HuH-7.5 (cell line): ENCODE data around the gene ATP6V0A4.
"Not testable (repeated sequence)": the region's sequence is repeated elsewhere in the genome, so short reads cannot be mapped to it uniquely, and the experiment has no call there.

Experiments
- DNase-seq: peaks from one replicate; pipeline ENCODE4 v3.0.0; 2011; ENCODE audit warnings: low spot score

ATP6V0A4 gene

GRCh38 chr7:138802706-138803105, 4.7 kb upstream of the ATP6V0A4 start:
- no peak for DNase-seq

GRCh38 chr7:138801256-138801655, 3.3 kb upstream of the ATP6V0A4 start:
- no peak for DNase-seq

DNA sequence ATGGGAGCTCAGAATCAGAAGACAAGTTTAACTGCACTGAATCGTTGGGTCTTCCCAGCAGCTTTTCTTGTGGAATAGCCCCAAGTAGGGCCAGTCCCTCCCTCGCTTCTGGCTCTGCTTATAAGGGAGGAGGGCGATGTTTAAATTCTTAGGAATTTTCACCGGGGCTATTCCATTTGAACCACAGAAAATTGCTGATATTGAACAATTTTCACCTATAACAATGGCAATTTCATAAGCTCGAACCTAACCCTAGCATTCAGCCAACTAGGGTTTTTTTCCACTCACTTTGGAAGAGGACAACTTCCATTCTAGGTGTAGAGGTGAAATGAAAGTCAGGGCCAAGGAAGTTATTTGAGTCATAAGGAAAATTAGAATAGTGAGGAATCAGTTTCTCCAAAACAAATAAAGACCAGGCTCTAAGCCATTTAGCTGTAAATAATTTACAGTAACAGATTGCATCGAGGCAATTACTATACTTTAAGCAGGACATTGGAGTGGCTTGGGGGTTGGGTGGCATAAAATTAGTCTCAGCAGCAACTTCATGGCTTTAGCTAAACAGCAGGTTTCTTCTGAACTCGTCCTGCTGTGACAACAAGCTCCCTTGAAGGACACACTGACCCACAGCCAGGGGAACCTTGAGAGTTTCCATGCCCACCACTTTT, 1.5 kb upstream of the ATP6V0A4 start:
- DNase-seq, result no peak

DNA sequence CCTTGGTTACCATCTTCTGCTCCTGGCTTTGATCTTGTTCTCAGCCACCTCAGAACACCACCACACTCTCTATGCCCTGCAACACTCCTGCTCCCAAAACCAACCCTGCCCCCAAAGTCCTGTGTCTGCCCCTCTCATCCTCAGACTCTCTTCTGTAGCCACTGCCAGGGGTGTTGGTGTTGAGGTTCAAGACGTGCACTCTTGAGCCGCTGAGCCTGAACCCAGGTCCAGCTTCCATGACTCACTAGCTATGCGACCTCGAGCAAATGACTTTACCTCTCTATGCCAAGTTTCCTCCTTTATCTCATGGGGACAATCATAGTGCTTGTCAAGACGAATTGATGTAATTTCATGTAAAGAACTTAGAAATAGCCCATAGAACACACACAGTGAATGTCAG, 840 bp upstream of the ATP6V0A4 start:
- no peak for DNase-seq

DNA sequence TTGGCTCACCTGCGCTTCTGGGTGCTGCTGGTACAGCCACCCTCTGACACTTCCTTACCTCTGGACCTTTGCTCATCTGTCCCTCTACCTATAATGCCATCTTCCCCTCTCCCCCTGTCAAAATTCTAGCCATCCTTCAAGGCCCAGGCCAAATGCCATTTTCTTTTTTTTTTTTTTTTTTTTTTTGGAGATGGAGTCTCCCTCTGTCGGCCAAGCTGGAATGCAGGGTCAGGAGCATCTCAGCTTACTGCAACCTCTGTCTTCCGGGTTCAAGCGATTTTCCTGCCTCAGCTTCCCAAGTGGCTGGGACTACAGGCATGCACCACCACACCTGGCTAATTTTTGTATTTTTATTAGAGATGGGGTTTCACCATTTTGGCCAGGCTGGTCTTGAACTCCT, 950 bp downstream of the ATP6V0A4 start:
- DNase-seq, result not testable (repeated sequence)

- no peak for DNase-seq
Observed at GRCh38 chr7:138796038-138796615, 1.9 kb downstream of the ATP6V0A4 start.

DNA sequence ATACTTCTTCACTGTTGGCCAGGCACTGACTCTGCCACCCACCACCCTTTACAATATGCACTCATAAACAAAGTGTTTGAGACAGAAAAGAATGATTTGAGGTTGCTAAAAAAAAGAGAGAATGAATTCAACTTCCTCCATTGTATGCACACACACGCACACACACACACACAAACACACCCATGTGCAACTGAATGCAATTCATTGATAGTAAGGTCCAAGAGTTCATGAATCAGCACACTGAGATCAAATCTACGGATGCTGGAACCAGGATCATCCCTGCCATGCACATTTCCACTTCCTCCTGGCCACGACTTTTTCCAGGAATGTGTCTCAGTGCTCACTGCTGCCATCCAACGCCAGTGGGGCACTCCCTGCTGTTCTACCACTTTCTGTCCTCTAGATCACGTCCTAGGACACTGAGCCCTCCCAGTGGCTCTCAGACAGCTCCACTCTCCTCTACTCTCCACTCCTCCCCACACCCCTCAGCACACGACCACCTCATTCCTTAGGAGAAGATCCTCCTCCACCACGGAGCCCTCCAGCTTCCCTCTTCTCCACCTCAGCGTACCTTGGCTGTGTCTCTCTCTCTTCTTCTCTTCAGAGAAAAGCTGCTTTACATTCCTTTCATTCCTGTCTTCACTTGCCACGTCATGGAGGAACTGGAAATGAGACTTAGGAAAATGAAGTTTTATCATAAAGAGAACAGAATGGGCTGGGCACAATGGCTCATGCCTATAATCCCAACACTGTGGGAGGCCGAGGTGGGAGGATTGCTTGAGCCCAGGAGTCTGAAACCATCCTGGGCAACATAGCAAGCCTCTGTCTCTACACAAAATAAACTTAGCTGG, 12.2 kb downstream of the ATP6V0A4 start:
- no peak for DNase-seq

GRCh38 chr7:138784692-138785091, 13.3 kb downstream of the ATP6V0A4 start:
- no peak for DNase-seq

DNA sequence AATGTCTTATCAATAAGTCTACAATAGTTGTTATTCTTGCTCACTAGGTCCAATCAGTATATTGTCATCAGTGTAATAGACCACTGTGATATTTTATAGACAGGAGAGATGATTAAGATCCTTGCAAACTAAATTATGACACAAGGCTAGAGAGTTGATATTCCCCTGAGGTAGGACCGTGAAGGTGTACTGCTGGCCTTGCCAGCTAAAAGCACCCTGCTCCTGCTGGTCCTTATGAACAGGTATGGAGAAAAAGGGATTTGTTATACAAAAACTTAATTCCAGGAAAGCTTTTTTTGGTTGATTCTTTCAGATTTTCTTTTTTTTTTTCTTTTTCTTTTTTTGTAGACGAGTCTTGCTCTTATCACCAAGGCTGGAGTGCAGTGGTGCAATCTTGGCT, 17.0 kb downstream of the ATP6V0A4 start:
- no peak for DNase-seq

DNA sequence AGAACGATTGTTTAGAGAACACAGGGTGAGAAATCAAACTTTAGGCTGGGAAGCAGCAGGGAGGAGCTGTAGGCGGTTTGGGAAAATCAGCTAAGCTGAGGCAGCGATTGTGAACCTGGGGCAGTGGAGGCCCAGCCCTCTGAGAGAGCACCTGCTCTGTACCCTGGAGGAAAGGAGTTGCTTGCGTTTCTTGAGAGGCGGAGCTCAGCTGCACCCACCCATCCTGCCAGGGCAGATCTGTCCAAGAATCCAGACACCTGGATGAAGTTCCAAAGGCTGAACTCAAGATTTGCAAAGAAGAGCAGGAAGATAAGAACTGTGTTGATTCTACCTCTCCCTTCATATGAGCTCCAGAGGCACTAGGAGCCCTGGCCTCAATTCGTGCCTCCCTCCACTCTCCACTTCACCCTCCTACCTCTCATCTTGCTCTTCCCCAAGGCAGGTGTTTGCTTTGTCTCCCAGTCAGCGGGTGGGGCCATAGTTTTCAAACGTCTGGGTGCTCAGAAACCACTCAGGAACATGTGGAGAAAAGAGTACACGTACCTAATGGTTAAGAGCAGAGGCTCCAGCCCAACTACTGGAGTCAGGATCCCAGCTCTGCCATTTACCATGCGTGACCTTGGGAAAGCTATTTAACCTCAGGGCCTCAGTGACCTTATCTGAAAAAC, 21.7 kb downstream of the ATP6V0A4 start:
- DNase-seq, result no peak

- DNase-seq, result no peak
Observed at GRCh38 chr7:138773817-138774216, 24.2 kb downstream of the ATP6V0A4 start.

- no peak for DNase-seq
Observed at GRCh38 chr7:138773176-138773575, 24.8 kb downstream of the ATP6V0A4 start.

GRCh38 chr7:138770904-138771303, 27.1 kb downstream of the ATP6V0A4 start:
- no peak for DNase-seq

GRCh38 chr7:138768241-138768640, 29.8 kb downstream of the ATP6V0A4 start:
- DNase-seq, result no peak

DNA sequence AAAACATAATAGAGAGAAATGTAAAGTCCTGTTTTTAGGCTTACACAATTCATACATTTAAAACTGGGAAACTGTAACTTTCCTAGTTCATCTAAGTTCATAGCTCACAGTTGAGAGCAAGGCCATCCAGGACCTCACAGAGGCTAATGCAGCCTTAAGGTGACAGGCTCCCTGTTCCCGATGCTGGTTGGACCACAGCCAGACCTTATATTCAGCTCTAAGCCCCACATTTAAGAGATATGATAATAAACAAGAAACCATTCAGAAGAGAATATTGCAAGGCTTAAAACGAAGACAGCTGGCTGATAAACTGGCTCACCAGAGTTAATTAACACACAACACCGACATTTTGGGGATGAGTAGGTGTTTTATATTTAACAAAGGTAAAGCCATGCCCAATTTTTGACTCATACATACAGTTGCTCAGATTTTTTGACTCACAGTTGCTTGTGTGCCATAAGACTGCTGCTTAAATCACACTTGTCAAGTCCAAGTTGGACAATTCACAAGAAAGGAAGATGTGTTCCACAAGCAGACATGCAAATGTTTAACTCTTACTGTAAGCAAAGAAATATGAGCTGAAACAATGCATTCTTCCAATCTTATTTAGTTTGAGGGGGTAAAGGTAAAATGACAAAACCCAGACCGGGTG, 41.3 kb downstream of the ATP6V0A4 start:
- no peak for DNase-seq

DNA sequence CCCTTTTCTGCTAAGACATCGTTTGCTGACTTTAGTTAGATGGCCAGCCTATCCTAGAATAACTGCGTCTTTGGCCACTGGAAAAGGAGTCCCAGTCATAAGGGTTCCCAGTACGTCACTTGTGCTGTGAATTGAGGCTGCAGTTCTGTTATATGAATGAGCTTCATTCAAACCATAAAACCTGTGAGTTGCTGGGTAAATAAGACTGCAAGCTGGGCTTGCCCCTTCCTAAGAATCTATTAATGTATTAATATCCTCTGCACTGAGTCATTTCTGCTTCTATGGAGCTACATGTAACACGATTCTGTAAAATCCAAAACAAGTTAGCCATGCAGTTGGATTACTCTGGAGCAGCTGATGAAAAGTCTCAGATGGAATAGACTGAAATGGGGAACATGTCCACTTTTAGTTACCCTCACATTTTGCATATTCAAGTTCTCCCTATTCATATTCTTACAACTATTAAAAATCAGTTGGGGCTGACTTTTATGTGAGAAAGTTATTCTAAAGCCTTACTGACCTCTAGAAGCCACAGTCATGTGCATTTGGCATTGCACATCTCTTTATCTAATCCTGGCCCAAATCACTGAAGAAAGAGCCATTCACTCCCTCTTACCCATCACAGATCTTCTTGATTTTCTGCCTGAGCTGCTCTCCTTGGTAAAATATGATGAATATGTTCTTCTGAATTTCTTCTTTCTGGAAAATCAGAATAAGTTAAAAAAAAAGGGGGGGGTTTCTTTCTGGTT, 42.0 kb downstream of the ATP6V0A4 start:
- no peak for DNase-seq

- DNase-seq, result no peak
Observed at GRCh38 chr7:138755331-138755747, 42.7 kb downstream of the ATP6V0A4 start.

DNA sequence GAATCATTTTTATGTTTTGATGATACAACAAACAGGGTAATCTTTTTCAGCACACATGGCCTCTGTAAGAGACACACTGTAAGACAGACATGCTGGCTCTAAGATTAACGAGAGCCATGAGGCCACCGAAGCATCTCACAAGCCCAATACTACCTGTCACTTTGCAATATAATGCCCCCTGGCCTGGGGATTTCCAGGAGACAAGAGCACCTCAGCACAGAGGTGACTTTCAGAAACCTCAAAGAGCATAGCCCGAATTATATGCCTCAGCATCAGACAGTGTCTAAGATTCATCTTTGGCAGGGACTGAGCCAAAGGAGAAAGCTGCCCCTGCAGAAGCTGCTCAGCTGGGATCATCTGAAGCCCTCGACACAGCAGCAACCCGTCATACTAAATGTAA, 44.4 kb downstream of the ATP6V0A4 start:
- no peak for DNase-seq

GRCh38 chr7:138753150-138753518, 44.9 kb downstream of the ATP6V0A4 start:
- no peak for DNase-seq

DNA sequence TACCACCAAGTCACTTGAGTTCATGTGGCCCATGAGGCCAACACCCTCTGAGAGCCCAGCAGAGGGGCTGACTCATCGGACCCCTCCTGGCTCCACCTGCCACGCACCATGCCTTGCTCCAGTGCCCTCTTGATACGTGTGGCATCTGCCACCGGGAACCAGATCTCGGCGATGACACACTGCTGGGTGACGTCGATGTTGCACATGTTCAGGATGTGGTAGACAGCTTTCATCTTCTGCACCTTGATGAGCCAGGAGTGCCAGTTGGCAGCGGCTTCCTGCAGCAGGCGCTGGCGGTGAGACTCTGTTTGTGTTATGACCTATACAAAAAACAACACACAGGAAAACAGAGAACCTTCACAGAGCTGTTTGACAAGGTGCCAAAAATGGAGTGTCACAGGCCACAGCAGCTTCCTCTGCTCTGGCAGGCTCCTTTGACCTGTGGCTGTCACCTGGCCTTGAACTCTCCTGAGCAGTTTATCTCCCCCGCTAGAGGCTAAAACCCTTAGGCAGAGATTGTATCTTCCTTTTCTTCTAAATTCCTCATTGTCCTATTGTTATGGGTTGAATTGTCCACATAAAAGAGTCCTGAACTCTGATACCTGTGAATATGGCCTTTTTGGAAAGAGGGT, 45.4 kb downstream of the ATP6V0A4 start:
- DNase-seq, result no peak

- DNase-seq, result no peak
Observed at GRCh38 chr7:138750901-138751464, 47.0 kb downstream of the ATP6V0A4 start.
